ENCODE measurements around the gene ARHGDIG.

ARHGDIG gene

GRCh38 chr16:321532-321931 lies 41.1 kb downstream of the ARHGDIG start:
- H3K9ac ChIP-seq (ENCODE audit: low read length): no peak overlapping the region
- no peak for TF ChIP-seq EZH2phosphoT487 (conservative IDR thresholded peaks at IDR 0.05; ENCODE audit: low read length)
- TF ChIP-seq, protein P1, sequence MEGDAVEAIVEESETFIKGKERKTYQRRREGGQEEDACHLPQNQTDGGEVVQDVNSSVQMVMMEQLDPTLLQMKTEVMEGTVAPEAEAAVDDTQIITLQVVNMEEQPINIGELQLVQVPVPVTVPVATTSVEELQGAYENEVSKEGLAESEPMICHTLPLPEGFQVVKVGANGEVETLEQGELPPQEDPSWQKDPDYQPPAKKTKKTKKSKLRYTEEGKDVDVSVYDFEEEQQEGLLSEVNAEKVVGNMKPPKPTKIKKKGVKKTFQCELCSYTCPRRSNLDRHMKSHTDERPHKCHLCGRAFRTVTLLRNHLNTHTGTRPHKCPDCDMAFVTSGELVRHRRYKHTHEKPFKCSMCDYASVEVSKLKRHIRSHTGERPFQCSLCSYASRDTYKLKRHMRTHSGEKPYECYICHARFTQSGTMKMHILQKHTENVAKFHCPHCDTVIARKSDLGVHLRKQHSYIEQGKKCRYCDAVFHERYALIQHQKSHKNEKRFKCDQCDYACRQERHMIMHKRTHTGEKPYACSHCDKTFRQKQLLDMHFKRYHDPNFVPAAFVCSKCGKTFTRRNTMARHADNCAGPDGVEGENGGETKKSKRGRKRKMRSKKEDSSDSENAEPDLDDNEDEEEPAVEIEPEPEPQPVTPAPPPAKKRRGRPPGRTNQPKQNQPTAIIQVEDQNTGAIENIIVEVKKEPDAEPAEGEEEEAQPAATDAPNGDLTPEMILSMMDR (IDR thresholded peaks at IDR 0.05; ENCODE audit: insufficient read depth, low read length, poor library complexity, severe bottlenecking): no peak
- H3F3A ChIP-seq (ENCODE audit: insufficient read depth): no peaks in the 10 kb centered on the region
- H3K4me3 ChIP-seq (ENCODE audit: insufficient read depth, low read length, poor library complexity, severe bottlenecking): no peak overlapping the region
- H3K36me3 ChIP-seq (ENCODE audit: low read length): no peaks in the 10 kb centered on the region
- no peak overlapping the region for H3K27ac ChIP-seq (ENCODE audit: low read depth, low read length)
- no peak overlapping the region for H2AFZ ChIP-seq (ENCODE audit: low read depth, low read length, severe bottlenecking)
- H3K79me2 ChIP-seq (ENCODE audit: insufficient read depth, low read length): peaks cover 12% of the 10 kb centered on the region
- no peaks in the 10 kb centered on the region for H3K9me2 ChIP-seq (replicated peaks; ENCODE audit: insufficient read depth, low read length)
- no peak overlapping the region for H3K4me2 ChIP-seq (ENCODE audit: low read depth, low read length, poor library complexity, severe bottlenecking)
- no peaks in the 10 kb centered on the region for H4K20me1 ChIP-seq (ENCODE audit: low read depth, low read length)
- H3K9me3 ChIP-seq (ENCODE audit: insufficient read depth, low read length): no peaks in the 10 kb centered on the region
- no peaks in the 10 kb centered on the region for H3K27me3 ChIP-seq (ENCODE audit: low read length)

DNA sequence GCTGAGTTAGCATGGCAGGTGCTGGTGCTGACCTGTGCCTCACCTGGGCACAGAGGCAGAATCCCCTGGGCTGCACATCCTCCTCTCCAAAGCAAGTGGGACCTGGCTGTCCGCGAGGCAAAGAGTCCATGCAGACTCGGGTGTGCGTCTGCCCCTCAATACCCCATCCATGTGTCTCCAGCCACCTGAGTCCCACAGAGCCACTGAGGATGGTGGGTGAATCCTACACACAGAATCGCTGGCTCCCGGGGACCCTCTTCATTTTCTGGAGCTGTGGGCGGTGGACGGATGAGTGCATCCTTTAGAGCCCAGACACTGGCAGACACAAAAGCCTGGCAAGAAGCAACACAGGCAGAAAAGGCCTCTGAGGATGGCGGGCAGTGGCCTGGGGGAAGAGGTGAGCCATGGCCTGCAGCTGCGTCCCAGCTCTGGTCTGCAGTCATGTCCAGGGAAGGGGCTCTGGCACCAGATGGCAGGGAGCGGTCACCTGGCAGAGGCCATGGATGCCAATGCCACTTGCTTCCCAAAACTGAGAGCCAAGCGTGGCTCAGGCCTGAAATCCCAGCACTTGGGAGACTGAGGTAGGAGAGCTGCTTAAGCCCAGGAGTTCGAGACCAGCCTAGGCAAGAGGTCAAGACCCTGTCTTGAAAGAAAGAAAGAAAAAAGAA lies 42.2 kb downstream of the ARHGDIG start:
- no peak overlapping the region for H3K4me3 ChIP-seq (ENCODE audit: insufficient read depth, low read length, poor library complexity, severe bottlenecking)
- TF ChIP-seq, protein P1 (IDR thresholded peaks at IDR 0.05; ENCODE audit: insufficient read depth, low read length, poor library complexity, severe bottlenecking): no peak
- no peak for TF ChIP-seq EZH2phosphoT487 (conservative IDR thresholded peaks at IDR 0.05; ENCODE audit: low read length)
- H3K9ac ChIP-seq (ENCODE audit: low read length): no peak overlapping the region
- no peaks in the 10 kb centered on the region for H3K9me2 ChIP-seq (replicated peaks; ENCODE audit: insufficient read depth, low read length)
- no peaks in the 10 kb centered on the region for H3K27me3 ChIP-seq (ENCODE audit: low read length)
- H3K36me3 ChIP-seq (ENCODE audit: low read length): no peaks in the 10 kb centered on the region
- no peak overlapping the region for H3K27ac ChIP-seq (ENCODE audit: low read depth, low read length)
- peaks cover 15% of the 10 kb centered on the region for H3K79me2 ChIP-seq (ENCODE audit: insufficient read depth, low read length)
- no peaks in the 10 kb centered on the region for H4K20me1 ChIP-seq (ENCODE audit: low read depth, low read length)
- no peak overlapping the region for H2AFZ ChIP-seq (ENCODE audit: low read depth, low read length, severe bottlenecking)
- H3F3A ChIP-seq (ENCODE audit: insufficient read depth): no peaks in the 10 kb centered on the region
- no peak overlapping the region for H3K4me2 ChIP-seq (ENCODE audit: low read depth, low read length, poor library complexity, severe bottlenecking)
- no peaks in the 10 kb centered on the region for H3K9me3 ChIP-seq (ENCODE audit: insufficient read depth, low read length)

DNA sequence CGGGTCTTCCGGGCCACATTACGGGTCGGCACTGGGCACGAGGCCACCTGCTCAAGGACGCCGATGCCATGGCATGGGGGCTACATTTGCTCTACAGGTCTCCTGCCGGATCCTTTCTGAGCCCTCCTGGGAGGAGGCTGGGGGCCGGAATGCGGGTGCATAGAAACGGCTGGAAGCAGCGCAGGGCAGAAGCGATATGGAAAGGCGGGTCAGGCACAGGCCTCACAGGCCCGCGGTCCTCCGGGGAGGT lies 43.7 kb downstream of the ARHGDIG start:
- no peaks in the 10 kb centered on the region for H3F3A ChIP-seq (ENCODE audit: insufficient read depth)
- no peaks in the 10 kb centered on the region for H3K9me2 ChIP-seq (replicated peaks; ENCODE audit: insufficient read depth, low read length)
- no peak overlapping the region for H3K4me2 ChIP-seq (ENCODE audit: low read depth, low read length, poor library complexity, severe bottlenecking)
- no peaks in the 10 kb centered on the region for H4K20me1 ChIP-seq (ENCODE audit: low read depth, low read length)
- no peak overlapping the region for H2AFZ ChIP-seq (ENCODE audit: low read depth, low read length, severe bottlenecking)
- no peak overlapping the region for H3K27ac ChIP-seq (ENCODE audit: low read depth, low read length)
- H3K9me3 ChIP-seq (ENCODE audit: insufficient read depth, low read length): no peaks in the 10 kb centered on the region
- no peaks in the 10 kb centered on the region for H3K27me3 ChIP-seq (ENCODE audit: low read length)
- peaks cover 17% of the 10 kb centered on the region for H3K79me2 ChIP-seq (ENCODE audit: insufficient read depth, low read length)
- TF ChIP-seq EZH2phosphoT487 (conservative IDR thresholded peaks at IDR 0.05; ENCODE audit: low read length): no peak
- TF ChIP-seq, protein P1 (IDR thresholded peaks at IDR 0.05; ENCODE audit: insufficient read depth, low read length, poor library complexity, severe bottlenecking): no peak
- no peaks in the 10 kb centered on the region for H3K36me3 ChIP-seq (ENCODE audit: low read length)
- no peak overlapping the region for H3K4me3 ChIP-seq (ENCODE audit: insufficient read depth, low read length, poor library complexity, severe bottlenecking)
- no peak overlapping the region for H3K9ac ChIP-seq (ENCODE audit: low read length)

All from SU-DHL-6 (cell line).